ENCODE measurements around the gene ANK3.

Gene ANK3

DNA sequence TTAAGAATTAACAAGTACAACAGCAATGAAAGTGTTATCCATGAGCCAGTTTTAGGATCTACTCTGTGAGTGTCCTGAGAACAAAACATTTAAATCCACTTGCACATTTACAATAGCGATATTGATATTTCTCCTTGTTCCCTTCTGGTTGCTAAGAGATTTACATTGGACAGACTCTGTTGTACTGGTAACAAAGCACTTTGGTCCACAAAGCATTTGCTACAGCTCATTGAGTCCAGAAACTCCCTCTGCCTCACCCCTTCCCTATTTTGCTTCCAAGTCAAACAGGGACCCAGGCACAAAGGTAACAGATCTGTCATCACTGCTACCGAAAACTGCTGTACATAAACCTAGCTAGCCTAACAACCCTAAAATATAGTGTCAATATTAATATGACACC lies 2.1 kb downstream of the ANK3 start:
- no peak for DNase-seq (ENCODE audit: low spot score)
- TF ChIP-seq, protein P1, sequence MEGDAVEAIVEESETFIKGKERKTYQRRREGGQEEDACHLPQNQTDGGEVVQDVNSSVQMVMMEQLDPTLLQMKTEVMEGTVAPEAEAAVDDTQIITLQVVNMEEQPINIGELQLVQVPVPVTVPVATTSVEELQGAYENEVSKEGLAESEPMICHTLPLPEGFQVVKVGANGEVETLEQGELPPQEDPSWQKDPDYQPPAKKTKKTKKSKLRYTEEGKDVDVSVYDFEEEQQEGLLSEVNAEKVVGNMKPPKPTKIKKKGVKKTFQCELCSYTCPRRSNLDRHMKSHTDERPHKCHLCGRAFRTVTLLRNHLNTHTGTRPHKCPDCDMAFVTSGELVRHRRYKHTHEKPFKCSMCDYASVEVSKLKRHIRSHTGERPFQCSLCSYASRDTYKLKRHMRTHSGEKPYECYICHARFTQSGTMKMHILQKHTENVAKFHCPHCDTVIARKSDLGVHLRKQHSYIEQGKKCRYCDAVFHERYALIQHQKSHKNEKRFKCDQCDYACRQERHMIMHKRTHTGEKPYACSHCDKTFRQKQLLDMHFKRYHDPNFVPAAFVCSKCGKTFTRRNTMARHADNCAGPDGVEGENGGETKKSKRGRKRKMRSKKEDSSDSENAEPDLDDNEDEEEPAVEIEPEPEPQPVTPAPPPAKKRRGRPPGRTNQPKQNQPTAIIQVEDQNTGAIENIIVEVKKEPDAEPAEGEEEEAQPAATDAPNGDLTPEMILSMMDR (IDR thresholded peaks at IDR 0.05; ENCODE audit: extremely low read depth, insufficient read depth, missing control alignments), result no peak
- in situ Hi-C loops (cut with MboI; ENCODE audit: low pct_unique_long_range_greater_than_20kb, low sequenced_read_pairs, unreplicated experiment), result no loop called here

DNA sequence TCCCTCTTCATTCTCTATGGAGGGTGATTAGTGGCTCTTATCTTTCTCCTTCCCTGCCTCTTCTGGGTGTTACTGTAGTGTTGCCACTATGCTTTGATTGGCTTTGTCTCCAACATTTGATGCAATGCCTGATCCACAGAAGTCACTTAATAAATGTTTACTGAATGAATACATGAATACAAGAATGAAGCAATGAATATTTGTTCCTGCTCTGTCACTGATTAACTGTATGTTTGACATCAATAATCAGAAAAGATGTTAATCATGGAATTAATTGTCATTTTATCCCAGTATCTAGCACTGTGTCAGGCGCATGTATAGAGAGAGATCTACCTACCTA lies 4.3 kb downstream of the ANK3 start:
- in situ Hi-C loops (cut with MboI; ENCODE audit: low pct_unique_long_range_greater_than_20kb, low sequenced_read_pairs, unreplicated experiment), result no loop called here
- no peak for DNase-seq (ENCODE audit: low spot score)
- TF ChIP-seq, protein P1 (IDR thresholded peaks at IDR 0.05; ENCODE audit: extremely low read depth, insufficient read depth, missing control alignments), result no peak

DNA sequence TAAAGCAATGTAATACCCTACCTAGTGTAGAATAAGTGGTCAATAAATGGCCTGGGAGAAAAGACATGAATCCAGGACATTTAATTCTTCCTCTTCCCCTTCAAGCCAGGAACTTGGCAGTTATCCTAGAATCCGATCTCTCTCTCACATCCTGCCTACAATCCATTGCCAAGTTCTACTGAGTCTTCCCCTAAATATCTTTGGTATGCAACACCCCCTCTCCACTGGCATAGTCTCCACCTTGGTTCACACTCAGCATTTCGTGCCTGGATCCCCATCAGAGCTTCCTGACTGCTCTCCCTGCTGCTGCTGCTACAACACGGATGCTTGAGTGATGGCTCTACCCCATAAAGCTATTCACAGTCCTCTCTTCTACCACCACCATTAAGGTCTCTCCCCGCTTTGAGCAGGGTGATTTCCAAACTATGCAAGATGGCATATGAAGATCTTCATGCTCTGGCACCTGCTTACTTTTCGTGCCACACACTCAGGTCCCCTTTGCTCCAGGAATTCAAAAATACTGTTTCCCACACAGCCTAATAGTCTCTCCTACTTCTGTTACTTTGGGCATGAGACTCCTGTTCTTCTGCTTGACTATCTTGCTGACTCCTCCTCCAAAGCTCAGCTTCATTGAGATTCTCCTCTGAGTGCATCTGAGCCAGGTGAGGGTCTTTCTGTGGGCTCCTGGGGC lies 4.8 kb downstream of the ANK3 start:
- TF ChIP-seq, protein P1 (IDR thresholded peaks at IDR 0.05; ENCODE audit: extremely low read depth, insufficient read depth, missing control alignments), result no peak
- in situ Hi-C loops (cut with MboI; ENCODE audit: low pct_unique_long_range_greater_than_20kb, low sequenced_read_pairs, unreplicated experiment), result no loop called here
- no peak for DNase-seq (ENCODE audit: low spot score)

DNA sequence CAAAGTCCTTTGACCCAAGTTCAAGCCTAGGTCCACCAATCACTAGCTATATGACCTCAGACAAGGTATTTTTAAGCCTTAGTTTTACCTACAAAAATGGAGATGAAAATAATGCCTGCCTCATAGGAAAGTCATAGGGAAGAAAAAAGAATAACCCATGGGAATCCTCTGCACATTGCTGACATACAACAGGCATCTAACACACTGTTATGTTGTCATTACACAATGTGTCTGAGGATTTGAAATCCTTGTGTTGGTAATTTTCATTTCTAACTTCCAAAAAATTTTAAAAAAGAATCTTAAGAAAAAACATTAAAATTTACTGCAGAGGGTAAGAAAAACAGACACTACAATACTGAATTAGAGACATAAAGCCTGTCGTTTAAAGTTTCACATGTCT lies 5.7 kb downstream of the ANK3 start:
- in situ Hi-C loops (cut with MboI; ENCODE audit: low pct_unique_long_range_greater_than_20kb, low sequenced_read_pairs, unreplicated experiment), result no loop called here
- DNase-seq (ENCODE audit: low spot score), result no peak
- TF ChIP-seq, protein P1 (IDR thresholded peaks at IDR 0.05; ENCODE audit: extremely low read depth, insufficient read depth, missing control alignments), result no peak

DNA sequence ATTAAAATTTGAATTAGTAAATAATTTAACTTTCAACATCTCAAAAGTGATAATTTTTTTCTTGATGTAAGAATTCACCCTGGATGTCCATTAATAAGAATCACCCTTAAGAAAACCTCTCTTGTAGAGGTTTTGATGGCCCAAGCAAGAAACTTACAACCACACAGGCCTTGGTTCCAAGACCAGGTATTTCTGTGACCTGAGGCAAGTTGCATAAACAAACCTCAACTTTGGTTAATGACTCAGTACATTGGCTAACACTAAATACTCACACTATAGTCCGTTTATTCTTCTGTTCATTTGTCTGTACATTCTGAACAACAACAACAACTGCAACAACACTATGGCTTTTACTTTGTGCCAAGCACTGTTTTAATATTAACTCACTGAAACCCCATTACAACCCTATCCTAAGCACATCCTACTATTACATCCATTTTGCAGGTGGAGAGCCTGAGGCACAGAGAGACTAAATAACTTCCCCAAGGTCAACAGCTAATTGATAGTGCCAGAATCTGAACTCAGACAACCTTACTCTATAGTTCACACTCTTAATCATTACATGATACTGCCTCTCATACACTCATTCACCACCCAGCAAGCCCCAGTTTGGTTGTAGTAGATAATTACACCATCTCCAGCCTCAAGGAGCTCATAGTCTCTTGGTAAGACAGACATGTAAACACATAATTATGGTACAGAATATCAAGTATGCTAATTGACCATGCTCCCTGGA lies 6.6 kb downstream of the ANK3 start:
- TF ChIP-seq, protein P1 (IDR thresholded peaks at IDR 0.05; ENCODE audit: extremely low read depth, insufficient read depth, missing control alignments), result no peak
- no peak for DNase-seq (ENCODE audit: low spot score)

DNA sequence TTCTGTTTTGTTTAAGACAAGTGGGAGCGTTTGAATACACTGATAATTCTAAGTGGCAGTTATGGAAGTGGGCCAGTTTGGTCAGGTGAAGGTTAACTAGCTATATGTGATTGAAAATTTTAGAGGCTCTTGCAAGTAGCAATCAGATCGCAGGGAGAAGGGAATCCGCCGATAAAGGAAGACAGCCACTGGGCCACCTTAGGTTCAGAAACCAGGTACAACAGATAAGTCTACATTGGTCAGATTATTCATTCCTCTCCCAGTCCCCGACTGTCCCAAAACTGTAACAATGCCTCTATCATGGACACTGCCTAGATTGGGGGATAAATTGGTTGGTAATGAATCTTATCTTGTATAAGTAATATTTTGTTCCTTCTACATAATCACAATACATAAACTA lies 8.9 kb downstream of the ANK3 start:
- TF ChIP-seq, protein P1 (IDR thresholded peaks at IDR 0.05; ENCODE audit: extremely low read depth, insufficient read depth, missing control alignments), result no peak
- in situ Hi-C loops (cut with MboI; ENCODE audit: low pct_unique_long_range_greater_than_20kb, low sequenced_read_pairs, unreplicated experiment), result no loop called here
- DNase-seq (ENCODE audit: low spot score), result no peak

More for the DNA sequence above, 6.6 kb downstream of the ANK3 start:
- in situ Hi-C loops (cut with MboI; ENCODE audit: low pct_unique_long_range_greater_than_20kb, low sequenced_read_pairs, unreplicated experiment), result no loop called here

Measured in GM13977 (cell line).